Measurements from ENCODE around the gene RAB3IP. TPM values are rescaled to one million over a fixed set of nuclear protein-coding genes. Genes with fewer than 3 reads are reported as not detected.
"Not testable (repeated sequence)": the region's sequence is repeated elsewhere in the genome, so short reads cannot be mapped to it uniquely, and the experiment has no call there.

RAB3IP gene
- total RNA-seq, 1 donor = 19.0 TPM

DNA sequence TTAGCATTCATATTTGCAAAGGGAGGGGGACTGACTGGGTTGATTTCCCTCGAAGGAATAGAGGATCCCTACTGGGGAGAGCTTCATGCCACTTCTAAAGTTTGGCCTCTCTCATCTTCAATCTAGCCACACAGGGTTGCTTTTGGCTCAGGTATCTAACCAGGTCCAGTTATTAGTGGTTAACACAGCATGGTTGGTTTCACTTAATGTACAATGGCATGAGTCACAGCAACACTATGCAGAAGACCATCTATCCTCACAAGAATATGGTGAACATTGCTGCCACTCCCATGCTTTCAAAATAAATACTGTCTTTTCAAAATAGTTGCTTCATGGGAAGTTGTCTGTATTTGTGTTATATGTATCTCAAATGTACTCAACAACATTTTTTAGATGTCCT lies 6.6 kb upstream of the RAB3IP start:
- no peak overlapping the region for H3K4me3 ChIP-seq (ENCODE audit: low read length)
- H3K9me3 ChIP-seq (ENCODE audit: low read depth, low read length) = no peaks in the 10 kb centered on the region
- no peaks in the 10 kb centered on the region for H3K4me1 ChIP-seq (ENCODE audit: insufficient read depth, low read length)
- H3K27me3 ChIP-seq (ENCODE audit: insufficient read depth, low read length) = peaks cover 2% of the 10 kb centered on the region

DNA sequence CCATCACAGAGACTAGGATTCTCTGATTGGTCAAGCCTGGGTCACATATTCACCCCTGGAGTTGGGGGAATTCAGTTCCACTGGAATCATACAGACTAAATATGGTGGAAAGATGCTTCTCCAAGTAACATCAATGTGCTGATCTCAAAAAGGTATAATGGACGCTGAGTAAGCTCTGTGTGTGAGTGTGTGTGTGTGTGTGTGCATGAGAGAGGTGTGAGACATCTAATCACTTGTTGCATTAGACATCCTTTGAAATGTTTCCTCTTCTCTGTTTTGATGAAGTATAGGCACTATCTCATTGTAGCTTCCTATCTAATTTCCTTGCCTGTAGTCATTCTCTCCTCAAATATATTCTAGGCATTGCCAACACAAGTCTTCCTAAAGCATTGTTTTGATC lies 5.0 kb upstream of the RAB3IP start:
- Histone ChIP-seq H3K9me3 (ENCODE audit: low read depth, low read length) (no peaks in the 10 kb centered on the region), H3K27me3 (ENCODE audit: insufficient read depth, low read length) (peaks cover 5% of the 10 kb centered on the region), H3K4me3 (ENCODE audit: low read length) (no peak overlapping the region), H3K4me1 (ENCODE audit: insufficient read depth, low read length) (peaks cover 3% of the 10 kb centered on the region)

DNA sequence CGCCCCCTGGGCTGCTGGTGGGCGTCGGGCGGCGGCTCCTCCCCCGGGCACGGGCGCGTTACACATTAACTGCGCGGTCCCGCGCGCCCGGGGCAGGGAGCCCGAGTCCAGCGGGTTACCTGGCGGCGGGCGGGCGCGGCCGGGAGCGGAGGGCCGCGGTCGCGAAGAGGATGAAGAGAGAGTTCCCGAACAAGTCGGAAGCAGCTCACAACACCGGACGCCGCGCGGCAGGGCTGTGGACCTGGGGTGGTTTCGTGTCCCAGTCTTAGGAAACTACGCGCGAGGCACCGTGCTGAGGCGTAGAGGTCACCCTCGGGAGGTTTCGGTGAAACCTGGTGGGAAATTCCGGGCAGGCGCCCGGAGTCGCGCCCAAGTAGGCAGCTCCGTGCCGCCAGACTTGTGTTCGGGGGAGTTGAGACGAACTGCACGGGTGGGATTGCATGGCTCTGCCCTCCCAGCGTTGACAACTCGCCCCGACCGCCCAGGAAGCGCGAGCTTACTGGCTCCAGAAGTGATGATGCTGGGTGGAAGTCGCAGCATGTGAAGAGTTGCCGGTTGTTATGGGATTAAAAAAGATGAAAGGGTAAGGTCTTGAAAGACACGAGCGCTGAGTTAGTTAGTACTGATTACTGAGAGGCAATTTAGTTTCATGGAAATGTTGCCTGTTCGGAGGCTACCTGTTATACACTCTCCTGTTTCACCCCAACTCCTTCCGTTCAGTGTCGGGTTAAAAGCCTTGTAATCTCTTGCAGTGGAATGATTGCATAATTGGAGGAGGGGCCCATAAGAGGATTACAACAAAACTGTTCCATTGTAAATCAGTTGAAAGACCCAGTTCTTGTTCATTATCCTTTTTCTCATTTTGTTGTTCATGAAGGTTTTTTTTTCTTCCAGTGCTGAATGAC lies 879 bp downstream of the RAB3IP start:
- Histone ChIP-seq H3K4me3 (ENCODE audit: low read length) (peak overlapping the region; percentile 63), H3K27me3 (ENCODE audit: insufficient read depth, low read length) (peaks cover 2% of the 10 kb centered on the region), H3K9me3 (ENCODE audit: low read depth, low read length) (no peaks in the 10 kb centered on the region), H3K4me1 (ENCODE audit: insufficient read depth, low read length) (peaks cover 9% of the 10 kb centered on the region)

DNA sequence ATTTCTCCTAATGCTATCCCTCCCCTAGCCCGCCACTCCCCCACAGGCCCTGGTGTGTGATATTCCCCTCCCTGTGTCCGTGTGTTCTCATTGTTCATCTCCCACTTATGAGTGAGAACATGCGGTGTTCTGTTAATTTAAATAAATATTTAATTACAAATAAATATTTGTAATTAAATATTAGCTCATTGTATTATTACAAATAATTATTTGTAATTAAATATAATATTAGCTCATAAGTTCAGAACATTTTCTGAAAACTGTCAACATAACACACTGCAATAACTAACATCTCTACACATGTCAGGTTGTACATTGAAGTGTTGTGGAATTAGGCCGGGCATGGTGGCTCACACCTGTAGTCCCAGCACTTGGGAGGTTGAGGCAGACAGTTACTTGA lies 5.4 kb downstream of the RAB3IP start:
- Histone ChIP-seq H3K4me1 (ENCODE audit: insufficient read depth, low read length) (peaks cover 6% of the 10 kb centered on the region), H3K9me3 (ENCODE audit: low read depth, low read length) (no peaks in the 10 kb centered on the region), H3K4me3 (ENCODE audit: low read length) (no peak overlapping the region), H3K27me3 (ENCODE audit: insufficient read depth, low read length) (no peaks in the 10 kb centered on the region)

DNA sequence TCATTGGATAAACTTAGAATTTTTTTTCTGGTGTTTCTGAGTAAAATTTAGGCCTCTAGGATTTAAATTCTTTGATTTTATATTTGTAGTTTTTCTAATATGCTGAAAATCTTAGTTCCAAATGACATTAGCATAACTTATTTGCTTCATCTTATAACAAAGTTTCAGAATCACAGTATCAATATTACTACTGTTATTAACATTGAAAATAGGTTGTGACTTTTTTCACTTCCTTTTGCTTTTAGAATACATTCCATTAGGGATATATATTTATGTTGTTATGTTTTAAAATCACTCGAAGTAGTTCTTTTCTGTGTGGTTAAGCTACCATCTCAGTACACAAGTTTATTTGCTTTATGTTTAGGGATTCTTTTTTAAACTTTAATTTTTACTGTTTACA lies 12.8 kb downstream of the RAB3IP start:
- Histone ChIP-seq H3K9me3 (ENCODE audit: low read depth, low read length) (no peaks in the 10 kb centered on the region), H3K4me1 (ENCODE audit: insufficient read depth, low read length) (no peaks in the 10 kb centered on the region), H3K4me3 (ENCODE audit: low read length) (no peak overlapping the region), H3K27me3 (ENCODE audit: insufficient read depth, low read length) (no peaks in the 10 kb centered on the region)

DNA sequence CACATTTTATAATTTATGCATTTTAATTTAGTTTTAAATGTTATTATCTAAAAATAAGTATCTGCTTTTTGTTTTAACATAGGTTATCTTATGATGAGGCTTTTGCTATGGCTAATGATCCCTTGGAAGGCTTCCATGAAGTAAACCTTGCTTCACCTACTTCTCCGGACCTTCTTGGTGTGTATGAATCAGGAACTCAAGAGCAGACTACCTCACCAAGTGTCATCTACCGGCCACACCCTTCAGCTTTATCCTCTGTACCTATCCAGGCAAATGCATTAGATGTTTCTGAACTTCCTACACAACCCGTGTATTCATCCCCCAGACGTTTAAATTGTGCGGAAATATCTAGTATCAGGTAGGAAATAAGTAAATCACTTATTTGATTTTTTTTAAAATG lies 16.6 kb downstream of the RAB3IP start:
- H3K4me3 ChIP-seq (ENCODE audit: low read length) = no peak overlapping the region
- H3K27me3 ChIP-seq (ENCODE audit: insufficient read depth, low read length) = no peaks in the 10 kb centered on the region
- H3K9me3 ChIP-seq (ENCODE audit: low read depth, low read length) = peaks cover 9% of the 10 kb centered on the region
- no peaks in the 10 kb centered on the region for H3K4me1 ChIP-seq (ENCODE audit: insufficient read depth, low read length)

DNA sequence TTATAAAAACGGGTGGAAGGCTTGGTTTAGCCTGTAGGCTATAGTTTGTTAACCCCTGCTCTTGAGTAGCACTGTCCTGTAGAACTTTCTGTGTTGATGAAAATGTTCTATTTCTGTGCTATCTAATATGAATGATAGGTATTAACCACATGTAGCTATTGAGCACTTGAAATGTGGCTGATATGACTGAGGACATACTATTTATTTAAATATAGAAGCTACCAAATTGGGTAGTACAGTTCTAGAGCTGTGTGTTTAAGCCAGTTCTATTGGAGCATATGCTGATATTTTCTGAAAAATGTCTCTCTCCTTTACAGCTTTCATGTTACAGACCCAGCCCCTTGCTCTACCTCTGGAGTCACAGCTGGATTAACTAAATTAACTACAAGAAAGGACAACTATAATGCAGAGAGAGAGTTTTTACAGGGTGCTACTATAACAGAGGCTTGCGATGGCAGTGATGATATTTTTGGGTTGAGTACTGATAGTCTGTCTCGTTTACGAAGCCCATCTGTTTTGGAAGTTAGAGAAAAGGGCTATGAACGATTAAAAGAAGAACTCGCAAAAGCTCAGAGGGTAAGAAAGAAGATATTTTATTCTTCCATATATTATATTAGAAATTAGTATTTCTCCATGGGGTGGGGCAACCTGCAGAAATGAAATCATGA lies 17.6 kb downstream of the RAB3IP start:
- Histone ChIP-seq H3K4me3 (ENCODE audit: low read length) (no peak overlapping the region), H3K9me3 (ENCODE audit: low read depth, low read length) (peaks cover 9% of the 10 kb centered on the region), H3K4me1 (ENCODE audit: insufficient read depth, low read length) (no peaks in the 10 kb centered on the region), H3K27me3 (ENCODE audit: insufficient read depth, low read length) (no peaks in the 10 kb centered on the region)

DNA sequence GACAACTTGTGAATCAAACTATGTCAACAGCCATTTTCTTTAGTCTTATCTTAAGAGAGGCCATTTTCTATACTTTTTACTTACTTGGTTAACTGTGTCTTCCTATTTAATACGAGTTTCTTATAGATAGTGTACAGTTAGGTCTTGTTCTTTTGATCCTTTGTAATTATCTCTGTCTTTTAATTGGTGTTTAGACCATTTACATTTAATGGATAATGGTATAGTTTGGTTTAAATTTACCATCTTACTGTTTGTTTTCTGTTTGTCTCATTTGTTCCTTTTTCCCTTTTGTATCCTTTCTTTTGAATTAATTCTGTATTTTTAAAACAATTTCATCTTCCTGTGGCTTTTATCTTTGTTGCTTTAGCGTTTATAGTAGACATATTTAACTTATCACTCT lies 19.4 kb downstream of the RAB3IP start:
- Histone ChIP-seq H3K27me3 (ENCODE audit: insufficient read depth, low read length) (no peaks in the 10 kb centered on the region), H3K4me3 (ENCODE audit: low read length) (no peak overlapping the region), H3K9me3 (ENCODE audit: low read depth, low read length) (peaks cover 9% of the 10 kb centered on the region), H3K4me1 (ENCODE audit: insufficient read depth, low read length) (no peaks in the 10 kb centered on the region)

DNA sequence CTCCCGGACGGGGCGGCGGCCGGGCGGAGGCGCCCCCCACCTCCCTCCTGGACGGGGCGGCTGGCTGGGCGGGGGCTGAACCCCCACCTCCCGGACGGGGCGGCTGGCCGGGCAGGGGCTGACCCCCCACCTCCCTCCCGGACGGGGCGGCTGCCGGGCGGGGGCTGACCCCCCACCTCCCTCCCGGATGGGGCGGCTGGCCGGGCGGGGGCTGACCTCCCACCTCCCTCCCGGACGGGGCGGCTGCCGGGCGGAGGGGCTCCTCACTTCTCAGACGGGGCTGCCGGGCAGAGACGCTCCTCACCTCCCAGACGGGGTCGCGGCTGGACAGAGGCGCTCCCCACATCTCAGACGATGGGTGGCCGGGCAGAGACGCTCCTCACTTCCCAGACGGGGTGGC lies 20.9 kb downstream of the RAB3IP start:
- H3K4me1 ChIP-seq (ENCODE audit: insufficient read depth, low read length); H3K4me3 ChIP-seq (ENCODE audit: low read length): not testable (repeated sequence)
- H3K9me3 ChIP-seq (ENCODE audit: low read depth, low read length) = peaks cover 17% of the 10 kb centered on the region

DNA sequence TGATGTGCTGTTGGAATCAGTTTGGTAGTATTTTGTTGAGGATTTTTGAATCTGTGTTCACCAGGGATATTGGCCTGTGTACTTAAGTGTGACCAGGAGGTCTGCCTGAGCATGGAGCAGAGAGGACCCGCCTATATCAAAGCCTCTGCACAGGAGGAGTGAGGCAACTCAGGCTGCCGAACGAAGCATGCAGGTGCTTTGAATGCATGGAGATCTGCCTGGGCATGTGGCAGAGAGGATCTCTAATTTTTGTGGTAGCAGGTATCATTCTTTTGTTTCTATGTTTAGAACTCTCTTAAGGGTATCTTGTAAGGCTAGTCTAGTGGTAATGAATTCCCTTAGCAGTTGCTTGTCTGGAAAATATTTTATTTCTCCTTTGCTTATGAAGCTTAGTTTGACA lies 26.9 kb downstream of the RAB3IP start:
- Histone ChIP-seq H3K9me3 (ENCODE audit: low read depth, low read length) (peaks cover 37% of the 10 kb centered on the region), H3K27me3 (ENCODE audit: insufficient read depth, low read length) (no peaks in the 10 kb centered on the region), H3K4me3 (ENCODE audit: low read length) (no peak overlapping the region), H3K4me1 (ENCODE audit: insufficient read depth, low read length) (no peaks in the 10 kb centered on the region)

More for the DNA sequence above, 20.9 kb downstream of the RAB3IP start:
- H3K27me3 ChIP-seq (ENCODE audit: insufficient read depth, low read length) = not testable (repeated sequence)

DNA sequence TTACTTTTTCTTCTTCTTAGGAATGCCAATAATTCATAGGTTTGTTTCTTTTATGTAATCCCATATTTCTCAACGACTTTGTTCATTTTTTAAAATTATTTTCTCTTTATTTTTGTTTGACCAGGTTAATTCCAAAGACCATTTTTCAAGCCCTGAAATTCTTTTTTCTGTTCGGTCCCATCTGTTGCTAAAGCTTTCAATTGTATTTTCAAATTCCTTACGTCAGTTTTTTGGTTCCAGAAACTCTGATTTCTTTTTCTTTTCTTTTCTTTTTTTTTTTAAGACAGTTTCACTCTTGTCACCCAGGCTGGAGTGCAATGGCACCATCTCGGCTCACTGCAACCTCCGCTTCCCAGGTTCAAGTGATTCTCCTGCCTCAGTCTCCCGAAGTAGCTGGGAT lies 27.6 kb downstream of the RAB3IP start:
- Histone ChIP-seq H3K9me3 (ENCODE audit: low read depth, low read length) (peaks cover 39% of the 10 kb centered on the region), H3K4me1 (ENCODE audit: insufficient read depth, low read length) (no peaks in the 10 kb centered on the region), H3K4me3 (ENCODE audit: low read length) (no peak overlapping the region), H3K27me3 (ENCODE audit: insufficient read depth, low read length) (no peaks in the 10 kb centered on the region)

DNA sequence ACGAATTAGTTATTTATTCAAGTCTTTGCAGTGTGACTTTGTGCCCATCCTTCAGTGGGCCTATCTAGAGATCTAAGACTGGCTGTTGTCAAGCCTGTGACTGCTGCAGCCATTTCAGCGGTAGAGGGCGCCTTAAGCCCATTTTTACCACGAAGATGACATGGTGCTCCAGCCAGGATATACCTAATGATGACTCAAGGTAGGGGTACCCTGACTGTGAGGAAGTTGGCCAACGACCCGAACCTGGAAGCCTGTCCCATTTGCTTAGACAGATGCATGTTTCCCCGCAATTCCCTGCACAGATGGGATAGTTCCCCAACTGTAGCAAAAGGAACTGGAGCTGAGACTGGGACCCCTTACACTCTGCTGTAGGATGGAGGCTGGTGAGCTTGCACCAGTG lies 41.3 kb downstream of the RAB3IP start:
- H3K27me3 ChIP-seq (ENCODE audit: insufficient read depth, low read length) = no peaks in the 10 kb centered on the region
- H3K9me3 ChIP-seq (ENCODE audit: low read depth, low read length) = no peaks in the 10 kb centered on the region
- no peak overlapping the region for H3K4me3 ChIP-seq (ENCODE audit: low read length)
- H3K4me1 ChIP-seq (ENCODE audit: insufficient read depth, low read length) = no peaks in the 10 kb centered on the region

DNA sequence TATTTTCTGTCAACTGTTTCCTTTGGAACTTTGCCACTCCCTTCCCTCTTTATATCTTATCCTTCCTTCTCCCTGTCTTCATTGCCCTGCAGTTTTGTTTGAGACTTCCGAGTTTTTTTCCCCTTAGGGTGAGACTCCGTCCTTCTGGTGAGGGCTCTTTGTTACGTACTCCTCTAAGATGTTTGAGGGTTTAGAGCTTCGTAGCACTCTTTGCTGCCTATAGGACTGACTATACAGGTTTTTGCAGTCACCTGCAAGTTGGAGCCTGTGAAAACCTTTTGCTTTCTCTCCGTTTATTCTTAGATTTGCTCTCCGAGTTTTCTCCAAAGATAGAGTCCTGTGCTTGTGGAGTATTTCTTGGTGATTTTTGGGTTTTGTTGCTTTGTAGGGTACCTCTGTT lies 44.7 kb downstream of the RAB3IP start:
- Histone ChIP-seq H3K4me1 (ENCODE audit: insufficient read depth, low read length) (no peaks in the 10 kb centered on the region), H3K27me3 (ENCODE audit: insufficient read depth, low read length) (no peaks in the 10 kb centered on the region), H3K4me3 (ENCODE audit: low read length) (no peak overlapping the region), H3K9me3 (ENCODE audit: low read depth, low read length) (no peaks in the 10 kb centered on the region)

DNA sequence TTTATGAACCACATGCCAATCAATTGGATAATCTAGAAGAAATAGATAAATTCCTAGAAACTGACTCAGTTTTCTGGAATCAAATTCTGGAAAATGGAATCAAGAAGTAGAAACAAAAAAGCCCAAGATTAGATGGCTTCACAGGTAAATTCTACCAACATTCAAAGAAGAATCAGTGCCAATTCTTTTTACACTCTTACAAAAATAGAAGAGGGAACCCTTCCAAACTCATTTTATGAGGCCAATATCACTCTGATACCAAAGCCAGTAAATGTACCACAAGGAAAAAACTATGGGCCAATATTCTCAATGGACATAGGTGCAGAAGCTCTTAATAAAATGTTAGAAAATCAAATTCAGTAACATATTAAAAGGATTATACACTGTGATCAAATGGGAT lies 50.7 kb downstream of the RAB3IP start:
- Histone ChIP-seq H3K4me3 (ENCODE audit: low read length) (no peak overlapping the region), H3K27me3 (ENCODE audit: insufficient read depth, low read length) (no peaks in the 10 kb centered on the region), H3K4me1 (ENCODE audit: insufficient read depth, low read length) (no peaks in the 10 kb centered on the region), H3K9me3 (ENCODE audit: low read depth, low read length) (peaks cover 13% of the 10 kb centered on the region)

DNA sequence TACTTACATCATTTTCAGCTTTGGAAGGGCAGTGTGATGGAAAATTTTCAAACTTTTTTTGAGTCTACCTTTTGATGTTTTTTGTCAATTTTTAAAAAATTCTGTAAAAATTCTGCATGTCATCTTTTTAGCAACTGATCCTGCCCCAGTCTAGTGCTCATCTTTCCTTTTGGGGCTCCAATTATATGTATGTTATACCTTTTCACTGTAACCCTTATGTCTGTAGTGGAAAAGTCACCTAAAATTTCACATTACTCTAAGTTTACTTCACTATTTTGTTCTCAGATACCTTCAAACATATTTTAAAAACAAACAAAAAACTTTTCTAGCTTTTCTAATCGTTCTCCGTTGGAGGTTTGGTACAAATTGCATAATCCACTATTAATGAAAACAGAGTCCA lies 53.9 kb downstream of the RAB3IP start:
- H3K4me3 ChIP-seq (ENCODE audit: low read length) = no peak overlapping the region
- H3K4me1 ChIP-seq (ENCODE audit: insufficient read depth, low read length) = no peaks in the 10 kb centered on the region
- H3K9me3 ChIP-seq (ENCODE audit: low read depth, low read length) = peaks cover 13% of the 10 kb centered on the region
- no peaks in the 10 kb centered on the region for H3K27me3 ChIP-seq (ENCODE audit: insufficient read depth, low read length)

Measured in mononuclear cell (primary cell).